HAP-1 (cell line): ENCODE results near the gene ZRANB3.
"Not testable (repeated sequence)": the region's sequence is repeated elsewhere in the genome, so short reads cannot be mapped to it uniquely, and the experiment has no call there.

Experiments used
- DNase-seq, 2 experiments: peaks; one replicate each; pipeline ENCODE4 v3.0.0-alpha.2; 2016 to 2020; ENCODE audit warnings: low spot score in 2 of 2
- H3K27me3 ChIP-seq: fragments of 250-450 bp; sonication (Bioruptor Pico); 2 replicates; pipeline ENCODE4 v1.5.1; 2020; ENCODE audit warnings: low read depth, mild to moderate bottlenecking, moderate library complexity
- H3K36me3 ChIP-seq: fragments of 250-450 bp; sonication (Bioruptor Pico); replicated peaks from 2 replicates; pipeline ENCODE4 v1.5.1; 2020; ENCODE audit warnings: mild to moderate bottlenecking
- H3K4me1 ChIP-seq: fragments of 250-450 bp; sonication (Bioruptor Pico); 2 replicates; pipeline ENCODE4 v1.5.1; 2020; ENCODE audit warnings: mild to moderate bottlenecking
- H3K4me3 ChIP-seq: fragments of 250-450 bp; sonication (Bioruptor Pico); 2 replicates; pipeline ENCODE4 v1.5.1; 2020; ENCODE audit warnings: mild to moderate bottlenecking, moderate library complexity
- H3K9me3 ChIP-seq: fragments of 250-450 bp; sonication (Bioruptor Pico); 2 replicates; pipeline ENCODE4 v1.5.1; 2020; ENCODE audit warnings: mild to moderate bottlenecking, moderate library complexity
- in situ Hi-C: fragments of 300-500 bp; cut with MboI; formaldehyde crosslinking; loops from 3 replicates; pipeline ENCODE4 v1.14.3; 2020; ENCODE audit warnings: low sequenced_read_pairs, inconsistent platforms, mixed read lengths

ZRANB3 gene

GRCh38 chr2:135095591-135095990, 435.4 kb downstream of the ZRANB3 start:
- DNase-seq: no peak
- Histone ChIP-seq H3K27me3 (no peaks in the 10 kb centered on the region), H3K4me3 (no peak overlapping the region), H3K4me1 (no peaks in the 10 kb centered on the region), H3K9me3 (no peaks in the 10 kb centered on the region), H3K36me3 (peaks cover 8% of the 10 kb centered on the region; the same call in 1 of the 2 replicates)
- in situ Hi-C loops: no loop called here

GRCh38 chr2:135094508-135094907, 436.5 kb downstream of the ZRANB3 start:
- Histone ChIP-seq H3K9me3 (peaks cover under 1% of the 10 kb centered on the region; the same call in 1 of the 2 replicates), H3K36me3 (peaks cover 8% of the 10 kb centered on the region; the same call in 1 of the 2 replicates), H3K27me3 (no peaks in the 10 kb centered on the region), H3K4me1 (no peaks in the 10 kb centered on the region), H3K4me3 (no peak overlapping the region)
- in situ Hi-C loops: no loop called here
- DNase-seq: no peak

- Histone ChIP-seq H3K4me3 (no peak overlapping the region), H3K4me1 (no peaks in the 10 kb centered on the region), H3K36me3 (peaks cover 8% of the 10 kb centered on the region; the same call in 1 of the 2 replicates), H3K9me3 (peaks cover 3% of the 10 kb centered on the region; the same call in 1 of the 2 replicates), H3K27me3 (no peaks in the 10 kb centered on the region)
- DNase-seq: no peak
- in situ Hi-C loops: no loop called here
Observed at GRCh38 chr2:135093670-135094330, 437.2 kb downstream of the ZRANB3 start.

GRCh38 chr2:135093193-135093592, 437.8 kb downstream of the ZRANB3 start:
- no peak overlapping the region for H3K4me3 ChIP-seq
- no peak for DNase-seq
- H3K27me3 ChIP-seq: no peaks in the 10 kb centered on the region
- in situ Hi-C loops: no loop called here
- peaks cover 3% of the 10 kb centered on the region; the same call in 1 of the 2 replicates for H3K9me3 ChIP-seq
- no peaks in the 10 kb centered on the region for H3K4me1 ChIP-seq
- peaks cover 8% of the 10 kb centered on the region; the same call in 1 of the 2 replicates for H3K36me3 ChIP-seq

GRCh38 chr2:135091681-135092080, 439.3 kb downstream of the ZRANB3 start:
- no peaks in the 10 kb centered on the region for H3K4me1 ChIP-seq
- H3K9me3 ChIP-seq: peaks cover 3% of the 10 kb centered on the region; the same call in 1 of the 2 replicates
- peaks cover 8% of the 10 kb centered on the region; the same call in 1 of the 2 replicates for H3K36me3 ChIP-seq
- no peaks in the 10 kb centered on the region for H3K27me3 ChIP-seq
- H3K4me3 ChIP-seq: no peak overlapping the region
- in situ Hi-C loops: no loop called here
- DNase-seq: no peak

GRCh38 chr2:135089597-135089996, 441.4 kb downstream of the ZRANB3 start:
- in situ Hi-C loops, H3K9me3 ChIP-seq, DNase-seq: not testable (repeated sequence)

More at GRCh38 chr2:135089597-135089996, 441.4 kb downstream of the ZRANB3 start:
- H3K27me3 ChIP-seq, H3K36me3 ChIP-seq, H3K4me3 ChIP-seq, H3K4me1 ChIP-seq: not testable (repeated sequence)
